Endodermal cell (in vitro differentiated cells): ENCODE data around the gene ERP27. TPM values are rescaled to one million over a fixed set of nuclear protein-coding genes. Genes with fewer than 3 reads are reported as not detected.

ENCODE experiments used
- DNase-seq: peaks from one replicate; pipeline ENCODE4 v3.0.0-alpha.2; 2017
- H3K27ac ChIP-seq: 2 replicates; pipeline ENCODE4 v1.5.1; 2013; ENCODE audit warnings: mild to moderate bottlenecking, low read depth, low read length, moderate library complexity
- H3K27me3 ChIP-seq: 2 replicates; pipeline ENCODE4 v1.6.1; 2013; ENCODE audit warnings: mild to moderate bottlenecking, low read length, moderate library complexity; ENCODE audit not compliant: insufficient read depth, control insufficient read depth, poor library complexity, severe bottlenecking
- H3K36me3 ChIP-seq: 2 replicates; pipeline ENCODE4 v1.7.0; 2013; ENCODE audit warnings: mild to moderate bottlenecking, low read length, moderate library complexity; ENCODE audit not compliant: control insufficient read depth, insufficient read depth
- H3K4me1 ChIP-seq: one replicate; pipeline ENCODE4 v1.7.0; 2013; ENCODE audit warnings: low read length; ENCODE audit not compliant: control insufficient read depth, insufficient read depth
- H3K4me3 ChIP-seq: 2 replicates; pipeline ENCODE4 v1.5.1; 2013; ENCODE audit warnings: mild to moderate bottlenecking, low read length, moderate library complexity
- H3K9ac ChIP-seq: 2 replicates; pipeline ENCODE4 v1.6.1; 2013; ENCODE audit warnings: mild to moderate bottlenecking, low read length, moderate library complexity; ENCODE audit not compliant: poor library complexity, severe bottlenecking; ENCODE audit errors: extremely low read depth
- H3K9me3 ChIP-seq: 2 replicates; pipeline ENCODE4 v1.6.1; 2013; ENCODE audit warnings: mild to moderate bottlenecking, low read length, moderate library complexity; ENCODE audit not compliant: control insufficient read depth
- H3K27ac Mint-ChIP-seq: 2 replicates; pipeline ENCODE4 v1.8.0; 2020; ENCODE audit warnings: mixed read lengths
- H3K27me3 Mint-ChIP-seq: 2 replicates; pipeline ENCODE4 v1.8.0; 2021; ENCODE audit warnings: mild to moderate bottlenecking, mixed read lengths; ENCODE audit not compliant: insufficient read depth
- H3K36me3 Mint-ChIP-seq: 2 replicates; pipeline ENCODE4 v1.8.0; 2020; ENCODE audit warnings: low read depth, mixed read lengths
- H3K4me1 Mint-ChIP-seq: 2 replicates; pipeline ENCODE4 v1.8.0; 2020; ENCODE audit warnings: mixed read lengths
- H3K4me3 Mint-ChIP-seq: 2 replicates; pipeline ENCODE4 v1.8.0; 2020; ENCODE audit warnings: mild to moderate bottlenecking, moderate library complexity, mixed read lengths
- H3K9me3 Mint-ChIP-seq: 2 replicates; pipeline ENCODE4 v1.8.0; 2020; ENCODE audit warnings: mild to moderate bottlenecking, mixed read lengths
- CTCF ChIP-seq: fragments of 200-600 bp; sonication (generic); conservative IDR thresholded peaks from 2 replicates; pipeline ENCODE4 v1.5.0; 2021; ENCODE audit warnings: antibody characterized with exemption, mild to moderate bottlenecking
- WGBS, 2 experiments: methylation state at CpG; one replicate each; pipeline versions ENCODE4 v1.1.5 to v1.1.7; 2013; ENCODE audit warnings: missing lambda C conversion rate in 2 of 2, mixed read lengths in 1 of 2; ENCODE audit not compliant: insufficient coverage in 1 of 2, insufficient read length in 1 of 2; 5-methylcytosine and 5-hydroxymethylcytosine counted together
- total RNA-seq, 2 donors: library from RNA; stranded (reverse); fragmentation: NEBNext Ultra II Directional in 1 of 2; extraction: Animal tissue kit (Norgen Biotek cat#: 25700) in 1 of 2; gene quantifications; 2 replicates in 1 of 2; 3 replicates in 1 of 2; pipeline ENCODE4 v1.2.1, GENCODE V29; 2021

ERP27 gene
- total RNA-seq, 2 donors from 2014 or later: 0.15 to 0.22 TPM

GRCh38 chr12:14962797-14963196 is 24.5 kb upstream of the ERP27 start:
- no peak overlapping the region for H3K27ac ChIP-seq
- Mint-ChIP-seq H3K27me3 (no peaks in the 10 kb centered on the region), H3K36me3 (no peaks in the 10 kb centered on the region), H3K27ac (no peak overlapping the region), H3K4me3 (no peak overlapping the region), H3K4me1 (peaks cover 9% of the 10 kb centered on the region), H3K9me3 (no peaks in the 10 kb centered on the region)
- H3K27me3 ChIP-seq: no peaks in the 10 kb centered on the region
- DNase-seq: no peak
- no peak overlapping the region for H3K9ac ChIP-seq
- H3K36me3 ChIP-seq: no peaks in the 10 kb centered on the region
- no peaks in the 10 kb centered on the region for H3K9me3 ChIP-seq
- WGBS, 2 experiments: 98% methylated on average over 3 of the region's 3 CpGs; no CpG with 5 or more reads in 1 of the 2 experiments
- TF ChIP-seq CTCF: no peak
- H3K4me3 ChIP-seq: no peak overlapping the region
- H3K4me1 ChIP-seq: no peaks in the 10 kb centered on the region

GRCh38 chr12:14962153-14962539 is 23.8 kb upstream of the ERP27 start:
- H3K27ac ChIP-seq: no peak overlapping the region
- Mint-ChIP-seq H3K4me3 (no peak overlapping the region), H3K27ac (no peak overlapping the region), H3K4me1 (peaks cover 9% of the 10 kb centered on the region), H3K36me3 (no peaks in the 10 kb centered on the region), H3K27me3 (no peaks in the 10 kb centered on the region), H3K9me3 (no peaks in the 10 kb centered on the region)
- no peak for DNase-seq
- no peaks in the 10 kb centered on the region for H3K36me3 ChIP-seq
- TF ChIP-seq CTCF: no peak
- H3K27me3 ChIP-seq: no peaks in the 10 kb centered on the region
- no peaks in the 10 kb centered on the region for H3K9me3 ChIP-seq
- no peak overlapping the region for H3K9ac ChIP-seq
- no peaks in the 10 kb centered on the region for H3K4me1 ChIP-seq
- H3K4me3 ChIP-seq: no peak overlapping the region
- WGBS, 2 experiments: 92 to 100% methylated on average over 1 to 2 of the region's 3 CpGs

- no peaks in the 10 kb centered on the region for H3K27me3 Mint-ChIP-seq
- Histone ChIP-seq H3K36me3 (no peaks in the 10 kb centered on the region), H3K27ac (no peak within 1 kb of the TSS), H3K4me3 (no peak within 1 kb of the TSS), H3K27me3 (no peaks in the 10 kb centered on the region), H3K4me1 (no peaks in the 10 kb centered on the region), H3K9me3 (no peaks in the 10 kb centered on the region), H3K9ac (no peak within 1 kb of the TSS)
- H3K36me3 Mint-ChIP-seq: no peaks in the 10 kb centered on the region
- H3K4me1 Mint-ChIP-seq: peaks cover 9% of the 10 kb centered on the region
- 91 to 94% methylated on average over 12 to 14 of the region's 14 CpGs for WGBS, 2 experiments
- no peak within 1 kb of the TSS for H3K27ac Mint-ChIP-seq
- TF ChIP-seq CTCF: no peak
- H3K4me3 Mint-ChIP-seq: no peak within 1 kb of the TSS
- no peak for DNase-seq
- H3K9me3 Mint-ChIP-seq: no peaks in the 10 kb centered on the region
Observed at GRCh38 chr12:14961466-14962152, 23.3 kb upstream of the ERP27 start, which contains the start of gene ARHGDIB. Gene ARHGDIB, minus strand, starts transcription at chr12:14961601. Its CDS starts 10,889 bp downstream, at chr12:14950712.
